Fibroblast of lung (primary cell): Measurements from ENCODE around the gene LRMDA.

Experiments used
- CTCF ChIP-seq, 2 donors: IDR thresholded peaks in 1 of 2; conservative IDR thresholded peaks in 1 of 2; 1 replicate in 1 of 2; 2 replicates in 1 of 2; pipeline ENCODE4 v1.5.1; 2011 to 2012; ENCODE audit warnings: low read length in 2 of 2, control low read depth in 1 of 2, inconsistent platforms in 1 of 2, low read depth in 1 of 2, mild to moderate bottlenecking in 1 of 2
- EZH2 ChIP-seq: IDR thresholded peaks from 2 replicates; pipeline ENCODE4 v1.5.1; 2012; ENCODE audit warnings: low read length, control low read depth, mild to moderate bottlenecking; ENCODE audit errors: missing control alignments

- TF ChIP-seq CTCF (conservative IDR thresholded peaks at IDR 0.05 in 1 of 2, IDR thresholded peaks at IDR 0.05 in 1 of 2; ENCODE audit: low read depth in 1 of 2, low read length in 2 of 2) (no peak), EZH2 (no peak)
Measured at GRCh38 chr10:76082232-76082631, 650.8 kb downstream of the LRMDA start.
